Retinal pigment epithelial cell (primary cell): Measurements from ENCODE around the gene HEATR5B.
"Not testable (repeated sequence)": the region's sequence is repeated elsewhere in the genome, so short reads cannot be mapped to it uniquely, and the experiment has no call there.

Source experiments
- DNase-seq: peaks from one replicate; pipeline ENCODE4 v3.0.0-alpha.2; 2010; ENCODE audit warnings: low read depth
- H3K4me3 ChIP-seq: 2 replicates; pipeline ENCODE4 v1.5.1; 2011; ENCODE audit warnings: mild to moderate bottlenecking, low read length, control low read depth, moderate library complexity
- TF ChIP-seq, protein P1 (sequence below): conservative IDR thresholded peaks from 2 replicates; pipeline ENCODE4 v1.5.1; 2011; ENCODE audit warnings: low read depth, low read length, control low read depth, inconsistent platforms

HEATR5B gene

DNA sequence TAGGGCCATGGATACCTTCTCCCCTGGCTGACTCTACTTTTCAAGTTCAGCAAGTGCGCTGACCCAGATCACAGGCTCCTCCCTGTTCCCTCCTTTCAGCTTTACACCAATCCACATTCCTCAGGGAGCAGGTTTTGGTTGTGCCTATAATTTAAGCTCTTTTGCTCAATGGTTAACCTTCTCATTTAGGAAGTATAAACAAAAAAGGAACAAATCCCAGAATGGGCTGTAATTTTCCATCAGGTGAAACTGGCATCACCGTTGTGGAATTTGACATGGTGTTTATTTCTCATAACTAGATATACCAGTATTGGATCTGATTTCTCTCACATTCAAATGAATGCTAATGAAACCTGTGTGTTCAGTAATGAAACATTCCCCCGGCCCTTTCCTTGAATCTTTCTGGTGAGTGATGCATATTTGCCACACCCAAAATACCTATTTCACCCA, 131.4 kb downstream of the HEATR5B start:
- no peak for DNase-seq
- TF ChIP-seq, protein P1, sequence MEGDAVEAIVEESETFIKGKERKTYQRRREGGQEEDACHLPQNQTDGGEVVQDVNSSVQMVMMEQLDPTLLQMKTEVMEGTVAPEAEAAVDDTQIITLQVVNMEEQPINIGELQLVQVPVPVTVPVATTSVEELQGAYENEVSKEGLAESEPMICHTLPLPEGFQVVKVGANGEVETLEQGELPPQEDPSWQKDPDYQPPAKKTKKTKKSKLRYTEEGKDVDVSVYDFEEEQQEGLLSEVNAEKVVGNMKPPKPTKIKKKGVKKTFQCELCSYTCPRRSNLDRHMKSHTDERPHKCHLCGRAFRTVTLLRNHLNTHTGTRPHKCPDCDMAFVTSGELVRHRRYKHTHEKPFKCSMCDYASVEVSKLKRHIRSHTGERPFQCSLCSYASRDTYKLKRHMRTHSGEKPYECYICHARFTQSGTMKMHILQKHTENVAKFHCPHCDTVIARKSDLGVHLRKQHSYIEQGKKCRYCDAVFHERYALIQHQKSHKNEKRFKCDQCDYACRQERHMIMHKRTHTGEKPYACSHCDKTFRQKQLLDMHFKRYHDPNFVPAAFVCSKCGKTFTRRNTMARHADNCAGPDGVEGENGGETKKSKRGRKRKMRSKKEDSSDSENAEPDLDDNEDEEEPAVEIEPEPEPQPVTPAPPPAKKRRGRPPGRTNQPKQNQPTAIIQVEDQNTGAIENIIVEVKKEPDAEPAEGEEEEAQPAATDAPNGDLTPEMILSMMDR: no peak
- H3K4me3 ChIP-seq: no peak overlapping the region

DNA sequence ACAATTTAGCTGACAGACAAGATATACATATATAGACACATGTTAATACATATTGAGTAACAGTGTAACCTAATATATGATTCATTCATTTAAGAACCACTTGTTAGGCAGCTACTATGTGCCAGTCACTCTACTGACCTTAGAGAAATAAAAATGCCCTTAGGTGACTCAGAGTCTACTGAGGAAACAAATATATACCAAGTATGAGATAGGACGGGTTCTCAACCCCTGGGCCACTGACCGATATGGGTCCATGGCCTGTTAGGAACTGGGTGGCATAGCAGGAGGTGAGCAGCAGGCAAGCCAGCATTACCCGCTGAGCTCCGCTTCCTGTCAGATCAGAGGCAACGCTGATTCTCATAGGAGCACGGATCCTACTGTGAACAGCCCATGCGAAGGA, 132.6 kb downstream of the HEATR5B start:
- no peak for DNase-seq
- no peak overlapping the region for H3K4me3 ChIP-seq
- TF ChIP-seq, protein P1: no peak

DNA sequence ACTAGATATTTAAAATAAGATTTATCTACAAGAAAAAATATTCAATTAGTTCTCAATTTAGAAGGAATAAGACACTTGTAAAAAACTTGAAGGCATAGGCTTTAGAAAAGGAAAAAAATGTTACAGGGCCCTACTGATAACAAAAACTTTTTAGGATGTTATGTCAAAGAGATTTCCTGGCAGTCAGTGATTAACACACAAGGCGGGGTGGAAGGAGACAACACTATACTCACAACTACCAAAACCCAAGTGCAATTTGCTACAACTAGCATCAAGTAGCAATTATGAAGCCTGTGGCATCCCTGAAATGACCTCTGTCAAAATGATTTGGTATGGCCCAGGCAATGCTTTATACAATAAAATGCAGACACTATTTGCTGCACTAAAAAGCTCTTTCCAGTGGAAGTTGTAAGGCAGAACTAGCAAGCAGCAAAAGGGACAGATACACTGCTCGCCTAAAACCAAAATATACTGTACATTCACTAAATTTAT, 133.1 kb downstream of the HEATR5B start:
- H3K4me3 ChIP-seq: no peak overlapping the region
- TF ChIP-seq, protein P1: no peak
- DNase-seq: no peak

DNA sequence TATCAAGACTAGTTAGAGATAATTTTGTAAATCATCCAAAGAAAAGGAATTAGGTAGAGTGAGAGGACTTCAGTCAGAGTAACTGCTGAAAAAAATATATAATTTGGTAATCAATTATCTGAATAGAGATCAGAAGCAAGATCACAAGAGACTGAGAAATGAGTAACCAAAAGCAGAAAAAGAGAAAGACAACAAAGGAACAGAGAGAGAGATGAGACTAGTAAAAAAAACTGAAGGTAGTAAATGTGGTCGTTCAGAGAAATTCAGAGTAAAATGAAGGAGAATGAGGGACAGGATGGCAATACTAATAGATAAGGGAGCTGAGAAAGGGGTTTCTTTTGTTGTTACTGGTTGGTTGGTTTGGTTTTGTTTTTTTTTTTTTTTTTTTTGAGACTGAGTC, 134.3 kb downstream of the HEATR5B start:
- TF ChIP-seq, protein P1: no peak
- no peak overlapping the region for H3K4me3 ChIP-seq
- DNase-seq: no peak

DNA sequence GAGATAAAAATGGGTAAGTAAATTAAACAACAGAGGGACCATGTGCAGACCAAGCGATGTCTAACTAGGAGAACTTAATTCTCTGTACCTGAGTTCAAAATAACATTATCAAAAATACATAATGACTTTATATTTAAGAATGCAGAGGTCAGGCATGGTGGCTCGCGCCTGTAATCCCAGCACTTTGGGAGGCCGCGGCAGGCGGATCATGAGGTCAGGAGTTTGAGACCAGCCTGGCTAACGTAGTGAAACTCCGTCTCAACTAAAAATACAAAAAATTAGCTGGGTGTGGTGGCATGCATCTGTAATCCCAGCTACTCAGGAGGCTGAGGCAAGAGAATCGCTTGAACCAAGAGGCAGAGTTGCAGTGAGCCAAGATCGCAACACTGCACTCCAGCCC, 138.9 kb downstream of the HEATR5B start:
- not testable (repeated sequence) for H3K4me3 ChIP-seq, DNase-seq

DNA sequence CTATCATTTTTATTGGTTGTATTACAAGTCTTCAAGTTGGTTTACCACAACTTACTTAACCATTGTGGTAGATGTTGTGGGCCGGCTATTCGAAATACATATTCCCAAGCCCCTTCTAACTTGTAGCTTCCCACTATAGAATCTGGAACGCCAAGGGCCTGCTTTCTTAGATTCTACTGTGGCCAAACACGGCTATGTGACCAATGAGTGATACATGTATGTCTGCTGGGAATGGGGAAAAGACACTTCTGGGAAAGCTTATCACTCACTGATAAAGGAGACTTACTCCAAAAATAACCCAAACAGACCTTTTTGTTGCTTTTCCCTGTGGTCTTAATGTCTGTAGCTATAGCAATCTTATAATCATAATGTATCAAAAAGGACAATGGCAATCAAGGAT, 142.3 kb downstream of the HEATR5B start:
- H3K4me3 ChIP-seq: no peak overlapping the region
- TF ChIP-seq, protein P1: no peak
- DNase-seq: no peak

DNA sequence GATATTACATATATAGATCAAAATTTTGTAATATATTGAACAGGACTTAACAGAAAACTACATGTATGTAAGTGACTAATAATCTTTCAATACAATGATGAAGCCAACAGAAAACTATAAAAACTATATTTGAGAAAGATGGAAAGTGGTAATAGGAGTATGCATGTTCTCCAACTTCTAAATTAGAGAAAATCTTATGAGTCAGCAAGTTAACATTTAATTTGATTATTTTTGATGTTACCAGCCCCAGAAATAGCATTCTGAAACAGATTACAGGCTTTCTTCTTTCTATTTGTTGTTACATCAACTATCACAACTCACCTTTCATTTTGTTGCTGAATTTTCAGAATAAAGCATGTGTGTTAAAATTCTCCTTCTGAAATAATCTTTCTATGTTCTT, 147.6 kb downstream of the HEATR5B start:
- H3K4me3 ChIP-seq, DNase-seq: not testable (repeated sequence)

DNA sequence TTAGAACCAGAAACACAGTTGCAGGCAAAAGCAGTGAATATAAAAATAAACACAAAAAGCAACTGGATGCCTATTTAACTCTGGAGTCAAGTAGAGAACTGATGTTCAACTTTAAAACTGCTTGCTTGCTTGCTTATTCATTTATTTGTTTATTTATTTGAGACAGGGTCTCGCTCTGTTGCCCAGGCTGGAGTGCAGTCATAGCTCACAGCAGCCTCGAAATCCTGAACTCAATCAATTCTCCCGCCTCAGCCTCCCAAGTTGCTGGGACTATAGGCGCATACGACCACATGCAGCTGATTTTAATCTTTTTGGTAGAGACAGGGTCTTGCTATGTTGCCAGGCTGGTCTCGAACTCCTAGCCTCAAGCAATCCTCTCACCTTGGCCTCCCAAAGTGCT, 152.5 kb downstream of the HEATR5B start:
- DNase-seq, H3K4me3 ChIP-seq: not testable (repeated sequence)
